Measurements from ENCODE around the gene PWWP2B. TPM values are rescaled to one million over a fixed set of nuclear protein-coding genes. Genes with fewer than 3 reads are reported as not detected.

Gene PWWP2B
- total and polyA plus RNA-seq, 9 of the 15 experiments (the other 6 are each of a cell fraction or from before 2014, with no cell fraction given) = 0.07 to 9.2 (median 1.6) TPM; not detected in 1

DNA sequence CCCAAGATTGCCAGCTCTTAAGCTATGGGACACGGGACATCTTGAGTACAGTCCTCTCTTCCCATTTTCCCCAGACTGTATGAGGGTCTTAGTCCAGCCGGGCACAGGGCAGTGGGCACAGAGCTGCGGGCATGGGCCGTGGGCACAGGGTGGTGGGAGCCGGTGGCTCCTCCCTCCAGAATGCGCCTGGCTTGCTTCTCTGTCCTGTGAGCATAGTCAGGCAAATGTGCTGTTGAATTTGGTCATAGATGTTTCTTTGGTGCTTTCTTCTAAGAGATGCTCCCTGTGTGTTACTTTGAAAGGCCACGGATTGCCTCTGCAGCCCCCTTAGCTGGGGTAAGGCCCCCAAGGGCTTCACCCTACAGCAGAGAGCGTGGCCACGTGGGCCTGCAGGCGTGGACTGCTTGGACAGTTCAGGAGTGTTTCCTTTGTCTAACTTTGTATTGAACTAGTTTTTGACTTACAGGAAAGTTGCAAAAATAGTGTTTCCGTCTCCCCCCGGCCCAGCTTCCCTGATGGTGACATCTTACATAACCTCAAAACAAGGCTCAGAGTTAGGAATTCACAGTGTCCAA lies 40.3 kb upstream of the PWWP2B start (continued):
- TF ChIP-seq RNF219 (CRISPR knock-in tag; IDR thresholded peaks at IDR 0.05) (no peak), POLR2A (conservative IDR thresholded peaks at IDR 0.05) (no peak), WHSC1 (IDR thresholded peaks at IDR 0.05; ENCODE audit: low read length) (no peak), U2AF1 (optimal IDR thresholded peaks at IDR 0.05; ENCODE audit: low read depth, low read length) (no peak)

DNA sequence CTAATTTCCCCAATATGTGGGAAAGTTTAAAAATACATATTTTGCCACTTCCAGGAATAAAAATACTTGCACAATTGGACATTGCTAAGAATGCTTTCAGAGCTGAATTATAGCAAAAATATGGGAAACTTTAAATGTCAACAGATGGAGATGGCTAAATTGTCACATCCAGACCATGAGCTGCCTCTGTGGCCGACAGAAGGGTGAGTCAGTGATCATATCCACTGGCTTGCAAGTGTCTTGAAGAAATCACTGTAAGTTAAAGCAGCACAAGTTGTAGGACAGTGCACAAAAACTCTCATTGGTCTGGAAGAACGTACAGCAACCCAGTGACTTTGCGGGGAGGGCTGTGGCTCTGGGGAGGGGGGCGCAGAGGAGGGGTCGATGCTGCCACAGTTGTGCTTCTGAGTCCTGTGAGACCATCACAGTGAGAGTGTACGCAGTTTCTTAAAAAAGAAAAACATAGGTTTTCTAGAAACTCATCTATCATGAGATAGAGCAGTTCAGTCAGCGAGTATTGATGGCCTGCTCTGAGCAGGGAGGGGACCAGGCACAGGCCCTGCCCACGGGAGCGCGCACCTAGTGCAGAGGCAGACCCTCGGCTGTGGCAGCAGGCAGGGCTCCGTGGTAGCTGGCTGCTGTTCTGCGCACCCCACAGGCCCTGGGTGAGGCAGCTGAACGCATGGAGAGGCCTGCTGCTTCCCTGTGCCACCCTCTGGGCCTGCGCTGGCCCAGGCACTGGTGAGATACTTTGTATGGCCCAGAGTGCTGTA lies 39.5 kb upstream of the PWWP2B start:
- no peak for DNase-seq (ENCODE audit: extremely low read depth in 1 of 4, low spot score in 3 of 4)
- Histone ChIP-seq H3K9me3 (replicated peaks; ENCODE audit: control insufficient read depth, insufficient read depth, low read depth, low read length) (no peaks in the 10 kb centered on the region), H3K27ac (ENCODE audit: extremely low read depth, low read depth, low read length) (no peak overlapping the region), H3K79me2 (ENCODE audit: control insufficient read depth, insufficient read depth, low read length) (no peaks in the 10 kb centered on the region), H3K36me3 (ENCODE audit: control insufficient read depth, insufficient read depth, low read length) (no peaks in the 10 kb centered on the region), H4K20me1 (replicated peaks; ENCODE audit: control insufficient read depth, insufficient read depth, low read length) (no peaks in the 10 kb centered on the region), H3K9me1 (ENCODE audit: control insufficient read depth, insufficient read depth, low read length) (no peaks in the 10 kb centered on the region), H3K27me3 (ENCODE audit: control insufficient read depth in 2 of 2, insufficient read depth in 2 of 2, low read length in 2 of 2) (no peaks in the 10 kb centered on the region; a peak in 1 of 5 replicates), H2AFZ (ENCODE audit: low read depth, low read length) (no peak overlapping the region), H3K4me1 (replicated peaks in 1 of 2; ENCODE audit: control insufficient read depth in 2 of 2, insufficient read depth in 2 of 2, low read length in 2 of 2) (peaks cover 0 to 34% of the 10 kb centered on the region in 2 experiments; a peak in 2 of 5 replicates), H3K4me2 (ENCODE audit: insufficient read depth, low read length) (no peak overlapping the region), H3K4me3 (no peak overlapping the region), H3K9ac (ENCODE audit: insufficient read depth in 1 of 2, low read depth in 2 of 2, low read length in 2 of 2) (no peak overlapping the region)
- POLR2A ChIA-PET = no interaction called here
- no TSS peak for BruUV-seq (replicated peaks)
- WGBS (ENCODE audit: insufficient coverage, low coverage, missing lambda C conversion rate) = 22% methylated on average over 8 of the region's 15 CpGs
- FAIRE-seq = no peak
- CTCF ChIA-PET (ENCODE audit: low intra/inter-chr PET ratio) = interaction anchor here (0.6 kb wide), 1 partner anchor 37 kb away, joined by 3 read pairs; no protein-coding TSS in a partner anchor
- in situ Hi-C loops (cut with MboI) (no loop called here), intact Hi-C loops (cut with micrococcal nuclease) (no loop called here)
- no peak for ATAC-seq
- no peak for TF ChIP-seq CTBP1 (IDR thresholded peaks at IDR 0.05; ENCODE audit: borderline replicate concordance)
- no peak for TF ChIP-seq GATAD2B (IDR thresholded peaks at IDR 0.05; ENCODE audit: borderline replicate concordance)
- TF ChIP-seq HDAC2 (IDR thresholded peaks at IDR 0.05) = no peak
- no peak for TF ChIP-seq BACH1 (tag; IDR thresholded peaks at IDR 0.05)
- no peak for TF ChIP-seq GMEB1 (CRISPR knock-in tag; IDR thresholded peaks at IDR 0.05)
- TF ChIP-seq ZMIZ1 (IDR thresholded peaks at IDR 0.05; ENCODE audit: low read depth in 2 of 2, low read length in 2 of 2) = no peak
- no peak for TF ChIP-seq RFX5 (IDR thresholded peaks at IDR 0.05; ENCODE audit: low read depth, low read length)
- no peak for TF ChIP-seq SNIP1 (IDR thresholded peaks at IDR 0.05; ENCODE audit: low read depth)
- TF ChIP-seq NR1H2 (CRISPR knock-in tag; IDR thresholded peaks at IDR 0.05) = no peak
- no peak for TF ChIP-seq MIER1 (IDR thresholded peaks at IDR 0.05; ENCODE audit: low read depth)

All from K562 (cell line).